HepG2 (cell line): ENCODE results near the gene UCK2.
A peak's percentile ranks its signal among the peaks of the same experiment; 100 is the strongest.

Experiments
- CAMTA2 ChIP-seq: sonication (generic); formaldehyde crosslinking; IDR thresholded peaks from 2 replicates; pipeline ENCODE4 v1.4.0; 2020; ENCODE audit warnings: mild to moderate bottlenecking, missing genetic modification reagents, borderline replicate concordance
- CBFB ChIP-seq: sonication (generic); formaldehyde crosslinking; IDR thresholded peaks from 2 replicates; pipeline ENCODE4 v1.4.0; 2020; ENCODE audit warnings: missing genetic modification reagents
- CREB1 ChIP-seq, 2 experiments: fragments of 450-650 bp in 1 of 2; IDR thresholded peaks; 2 replicates each; pipeline ENCODE4 v1.6.1; 2016 to 2017; ENCODE audit warnings: control low read depth in 1 of 2, mild to moderate bottlenecking in 1 of 2, missing compliant biosample characterization in 1 of 2, missing genetic modification characterization in 1 of 2
- KDM5A ChIP-seq: fragments of 200-600 bp; sonication (generic); IDR thresholded peaks from 2 replicates; pipeline ENCODE4 v1.7.0; 2018; ENCODE audit warnings: antibody characterized with exemption, mild to moderate bottlenecking, low read length, borderline replicate concordance
- POLR2AphosphoS5 ChIP-seq: IDR thresholded peaks from 2 replicates; pipeline ENCODE4 v1.6.1; 2012; ENCODE audit warnings: low read depth, low read length
- RAD51 ChIP-seq: fragments of 450-650 bp; IDR thresholded peaks from 2 replicates; pipeline ENCODE4 v1.6.1; 2016; ENCODE audit warnings: borderline replicate concordance
- RBFOX2 ChIP-seq: fragments of 200-400 bp; formaldehyde crosslinking; IDR thresholded peaks from 2 replicates; pipeline ENCODE4 v1.6.1; 2017; ENCODE audit warnings: low read depth, mild to moderate bottlenecking, low read length
- ZNF282 ChIP-seq: fragments of 450-650 bp; IDR thresholded peaks from 2 replicates; pipeline ENCODE4 v1.6.1; 2018; ENCODE audit not compliant: partially characterized antibody
- TF ChIP-seq, protein P1 (sequence below): sonication (generic); formaldehyde crosslinking; IDR thresholded peaks from 2 replicates; pipeline ENCODE4 v1.5.0; 2020; ENCODE audit warnings: mild to moderate bottlenecking, missing genetic modification reagents, moderate library complexity
- TF ChIP-seq, protein P2 (sequence below): sonication (generic); formaldehyde crosslinking; IDR thresholded peaks from 2 replicates; pipeline ENCODE4 v1.4.0; 2020; ENCODE audit warnings: low read depth, missing genetic modification reagents
- TF ChIP-seq, protein P3 (sequence below): sonication (generic); formaldehyde crosslinking; IDR thresholded peaks from 2 replicates; pipeline ENCODE4 v1.5.1; 2020; ENCODE audit warnings: mild to moderate bottlenecking, missing genetic modification reagents, borderline replicate concordance
- TF ChIP-seq, protein P4 (sequence below): IDR thresholded peaks from 2 replicates; pipeline ENCODE4 v1.6.1; 2016; ENCODE audit warnings: control low read depth

DNA sequence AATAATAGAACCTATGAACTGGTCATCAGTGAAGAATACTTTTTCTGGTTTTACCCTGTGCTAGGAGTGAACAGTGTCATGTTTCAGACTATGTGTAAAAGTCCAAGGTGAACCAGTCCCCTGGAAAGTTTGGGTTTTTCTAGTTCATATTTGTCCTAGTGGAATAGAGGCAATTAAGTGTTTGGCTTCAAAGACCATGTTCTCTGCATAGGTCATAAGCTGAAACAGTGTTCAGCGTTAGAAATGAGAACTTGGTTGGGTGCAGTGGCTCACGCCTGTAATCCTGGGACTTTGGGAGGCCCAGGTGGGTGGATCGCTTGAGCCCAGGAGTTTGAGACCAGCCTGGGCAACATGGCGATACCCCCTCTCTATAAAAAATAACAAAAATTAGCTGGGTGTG, 77.5 kb downstream of the UCK2 start:
- no peak for TF ChIP-seq KDM5A
- TF ChIP-seq, protein P1, sequence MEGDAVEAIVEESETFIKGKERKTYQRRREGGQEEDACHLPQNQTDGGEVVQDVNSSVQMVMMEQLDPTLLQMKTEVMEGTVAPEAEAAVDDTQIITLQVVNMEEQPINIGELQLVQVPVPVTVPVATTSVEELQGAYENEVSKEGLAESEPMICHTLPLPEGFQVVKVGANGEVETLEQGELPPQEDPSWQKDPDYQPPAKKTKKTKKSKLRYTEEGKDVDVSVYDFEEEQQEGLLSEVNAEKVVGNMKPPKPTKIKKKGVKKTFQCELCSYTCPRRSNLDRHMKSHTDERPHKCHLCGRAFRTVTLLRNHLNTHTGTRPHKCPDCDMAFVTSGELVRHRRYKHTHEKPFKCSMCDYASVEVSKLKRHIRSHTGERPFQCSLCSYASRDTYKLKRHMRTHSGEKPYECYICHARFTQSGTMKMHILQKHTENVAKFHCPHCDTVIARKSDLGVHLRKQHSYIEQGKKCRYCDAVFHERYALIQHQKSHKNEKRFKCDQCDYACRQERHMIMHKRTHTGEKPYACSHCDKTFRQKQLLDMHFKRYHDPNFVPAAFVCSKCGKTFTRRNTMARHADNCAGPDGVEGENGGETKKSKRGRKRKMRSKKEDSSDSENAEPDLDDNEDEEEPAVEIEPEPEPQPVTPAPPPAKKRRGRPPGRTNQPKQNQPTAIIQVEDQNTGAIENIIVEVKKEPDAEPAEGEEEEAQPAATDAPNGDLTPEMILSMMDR: no peak
- TF ChIP-seq CREB1 (IDR thresholded peaks at IDR 0.05): no peak
- TF ChIP-seq CREB1 (CRISPR knock-in tag; IDR thresholded peaks at IDR 0.05): no peak
- TF ChIP-seq ZNF282: no peak
- TF ChIP-seq, protein P2, sequence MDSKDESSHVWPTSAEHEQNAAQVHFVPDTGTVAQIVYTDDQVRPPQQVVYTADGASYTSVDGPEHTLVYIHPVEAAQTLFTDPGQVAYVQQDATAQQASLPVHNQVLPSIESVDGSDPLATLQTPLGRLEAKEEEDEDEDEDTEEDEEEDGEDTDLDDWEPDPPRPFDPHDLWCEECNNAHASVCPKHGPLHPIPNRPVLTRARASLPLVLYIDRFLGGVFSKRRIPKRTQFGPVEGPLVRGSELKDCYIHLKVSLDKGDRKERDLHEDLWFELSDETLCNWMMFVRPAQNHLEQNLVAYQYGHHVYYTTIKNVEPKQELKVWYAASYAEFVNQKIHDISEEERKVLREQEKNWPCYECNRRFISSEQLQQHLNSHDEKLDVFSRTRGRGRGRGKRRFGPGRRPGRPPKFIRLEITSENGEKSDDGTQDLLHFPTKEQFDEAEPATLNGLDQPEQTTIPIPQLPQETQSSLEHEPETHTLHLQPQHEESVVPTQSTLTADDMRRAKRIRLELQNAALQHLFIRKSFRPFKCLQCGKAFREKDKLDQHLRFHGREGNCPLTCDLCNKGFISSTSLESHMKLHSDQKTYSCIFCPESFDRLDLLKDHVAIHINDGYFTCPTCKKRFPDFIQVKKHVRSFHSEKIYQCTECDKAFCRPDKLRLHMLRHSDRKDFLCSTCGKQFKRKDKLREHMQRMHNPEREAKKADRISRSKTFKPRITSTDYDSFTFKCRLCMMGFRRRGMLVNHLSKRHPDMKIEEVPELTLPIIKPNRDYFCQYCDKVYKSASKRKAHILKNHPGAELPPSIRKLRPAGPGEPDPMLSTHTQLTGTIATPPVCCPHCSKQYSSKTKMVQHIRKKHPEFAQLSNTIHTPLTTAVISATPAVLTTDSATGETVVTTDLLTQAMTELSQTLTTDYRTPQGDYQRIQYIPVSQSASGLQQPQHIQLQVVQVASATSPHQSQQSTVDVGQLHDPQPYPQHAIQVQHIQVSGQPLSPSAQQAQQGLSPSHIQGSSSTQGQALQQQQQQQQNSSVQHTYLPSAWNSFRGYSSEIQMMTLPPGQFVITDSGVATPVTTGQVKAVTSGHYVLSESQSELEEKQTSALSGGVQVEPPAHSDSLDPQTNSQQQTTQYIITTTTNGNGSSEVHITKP: no peak
- TF ChIP-seq RBFOX2: no peak
- TF ChIP-seq, protein P3, sequence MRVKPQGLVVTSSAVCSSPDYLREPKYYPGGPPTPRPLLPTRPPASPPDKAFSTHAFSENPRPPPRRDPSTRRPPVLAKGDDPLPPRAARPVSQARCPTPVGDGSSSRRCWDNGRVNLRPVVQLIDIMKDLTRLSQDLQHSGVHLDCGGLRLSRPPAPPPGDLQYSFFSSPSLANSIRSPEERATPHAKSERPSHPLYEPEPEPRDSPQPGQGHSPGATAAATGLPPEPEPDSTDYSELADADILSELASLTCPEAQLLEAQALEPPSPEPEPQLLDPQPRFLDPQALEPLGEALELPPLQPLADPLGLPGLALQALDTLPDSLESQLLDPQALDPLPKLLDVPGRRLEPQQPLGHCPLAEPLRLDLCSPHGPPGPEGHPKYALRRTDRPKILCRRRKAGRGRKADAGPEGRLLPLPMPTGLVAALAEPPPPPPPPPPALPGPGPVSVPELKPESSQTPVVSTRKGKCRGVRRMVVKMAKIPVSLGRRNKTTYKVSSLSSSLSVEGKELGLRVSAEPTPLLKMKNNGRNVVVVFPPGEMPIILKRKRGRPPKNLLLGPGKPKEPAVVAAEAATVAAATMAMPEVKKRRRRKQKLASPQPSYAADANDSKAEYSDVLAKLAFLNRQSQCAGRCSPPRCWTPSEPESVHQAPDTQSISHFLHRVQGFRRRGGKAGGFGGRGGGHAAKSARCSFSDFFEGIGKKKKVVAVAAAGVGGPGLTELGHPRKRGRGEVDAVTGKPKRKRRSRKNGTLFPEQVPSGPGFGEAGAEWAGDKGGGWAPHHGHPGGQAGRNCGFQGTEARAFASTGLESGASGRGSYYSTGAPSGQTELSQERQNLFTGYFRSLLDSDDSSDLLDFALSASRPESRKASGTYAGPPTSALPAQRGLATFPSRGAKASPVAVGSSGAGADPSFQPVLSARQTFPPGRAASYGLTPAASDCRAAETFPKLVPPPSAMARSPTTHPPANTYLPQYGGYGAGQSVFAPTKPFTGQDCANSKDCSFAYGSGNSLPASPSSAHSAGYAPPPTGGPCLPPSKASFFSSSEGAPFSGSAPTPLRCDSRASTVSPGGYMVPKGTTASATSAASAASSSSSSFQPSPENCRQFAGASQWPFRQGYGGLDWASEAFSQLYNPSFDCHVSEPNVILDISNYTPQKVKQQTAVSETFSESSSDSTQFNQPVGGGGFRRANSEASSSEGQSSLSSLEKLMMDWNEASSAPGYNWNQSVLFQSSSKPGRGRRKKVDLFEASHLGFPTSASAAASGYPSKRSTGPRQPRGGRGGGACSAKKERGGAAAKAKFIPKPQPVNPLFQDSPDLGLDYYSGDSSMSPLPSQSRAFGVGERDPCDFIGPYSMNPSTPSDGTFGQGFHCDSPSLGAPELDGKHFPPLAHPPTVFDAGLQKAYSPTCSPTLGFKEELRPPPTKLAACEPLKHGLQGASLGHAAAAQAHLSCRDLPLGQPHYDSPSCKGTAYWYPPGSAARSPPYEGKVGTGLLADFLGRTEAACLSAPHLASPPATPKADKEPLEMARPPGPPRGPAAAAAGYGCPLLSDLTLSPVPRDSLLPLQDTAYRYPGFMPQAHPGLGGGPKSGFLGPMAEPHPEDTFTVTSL (CRISPR knock-in tag): peak; percentile 90; the same call in 1 of the 2 replicates
- no peak for TF ChIP-seq CAMTA2
- TF ChIP-seq, protein P4, sequence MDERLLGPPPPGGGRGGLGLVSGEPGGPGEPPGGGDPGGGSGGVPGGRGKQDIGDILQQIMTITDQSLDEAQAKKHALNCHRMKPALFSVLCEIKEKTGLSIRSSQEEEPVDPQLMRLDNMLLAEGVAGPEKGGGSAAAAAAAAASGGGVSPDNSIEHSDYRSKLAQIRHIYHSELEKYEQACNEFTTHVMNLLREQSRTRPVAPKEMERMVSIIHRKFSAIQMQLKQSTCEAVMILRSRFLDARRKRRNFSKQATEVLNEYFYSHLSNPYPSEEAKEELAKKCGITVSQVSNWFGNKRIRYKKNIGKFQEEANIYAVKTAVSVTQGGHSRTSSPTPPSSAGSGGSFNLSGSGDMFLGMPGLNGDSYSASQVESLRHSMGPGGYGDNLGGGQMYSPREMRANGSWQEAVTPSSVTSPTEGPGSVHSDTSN (CRISPR knock-in tag): no peak
- no peak for TF ChIP-seq RAD51
- no peak for TF ChIP-seq CBFB (CRISPR knock-in tag)
- no peak for TF ChIP-seq POLR2AphosphoS5
